Sigmoid colon (tissue), 7 donors: Measurements from ENCODE around the gene CAPZA1. TPM values are rescaled to one million over a fixed set of nuclear protein-coding genes. Genes with fewer than 3 reads are reported as not detected.

Source experiments
- DNase-seq: peaks from one replicate; pipeline ENCODE4 v3.0.0-alpha.2; 2019
- H3K27ac ChIP-seq, 4 donors: fragments of 200-600 bp; sonication (generic); one replicate each; pipeline ENCODE4 v1.5.1; 2016 to 2019; ENCODE audit warnings: mild to moderate bottlenecking in 1 of 4
- H3K27me3 ChIP-seq, 3 donors: fragments of 200-600 bp; sonication (generic); one replicate each; pipeline ENCODE4 v1.5.1; 2019; ENCODE audit warnings: mild to moderate bottlenecking in 1 of 3
- H3K36me3 ChIP-seq, 4 donors: fragments of 200-600 bp; sonication (generic); one replicate each; pipeline ENCODE4 v1.5.1; 2016 to 2019
- H3K4me1 ChIP-seq, 4 donors: fragments of 200-600 bp; sonication (generic); one replicate each; pipeline ENCODE4 v1.5.1; 2017 to 2019
- H3K4me3 ChIP-seq, 4 donors: fragments of 200-600 bp; sonication (generic); one replicate each; pipeline ENCODE4 v1.5.1; 2017 to 2019; ENCODE audit warnings: mild to moderate bottlenecking in 2 of 4, moderate library complexity in 1 of 4
- H3K9me3 ChIP-seq, 4 donors: fragments of 200-600 bp in 3 of 4; sonication (generic) in 3 of 4; one replicate each; pipeline versions ENCODE4 v1.5.1 to v1.6.1; 2013 to 2019
- EP300 ChIP-seq, 4 donors: sonication (generic); formaldehyde crosslinking; IDR thresholded peaks; one replicate each; pipeline ENCODE4 v1.6.1; 2017; ENCODE audit warnings: antibody characterized with exemption in 4 of 4
- POLR2A ChIP-seq, 2 donors: fragments of 450-650 bp; IDR thresholded peaks; one replicate each; pipeline ENCODE4 v1.6.1; 2016; ENCODE audit warnings: antibody characterized with exemption in 2 of 2, mild to moderate bottlenecking in 2 of 2, moderate library complexity in 2 of 2
- POLR2AphosphoS5 ChIP-seq, 4 donors: sonication (generic); formaldehyde crosslinking; IDR thresholded peaks; one replicate each; pipeline ENCODE4 v1.6.1; 2017; ENCODE audit warnings: antibody characterized with exemption in 4 of 4
- WGBS, 2 donors: extraction: QIAGEN DNeasy Blood & Tissue Kit; methylation state at CpG; one replicate each; pipeline ENCODE4 v1.1.7; 2013; 5-methylcytosine and 5-hydroxymethylcytosine counted together
- intact Hi-C: fragments of 100-400 bp; cut with DNase I; formaldehyde crosslinking; loops from one replicate; pipeline ENCODE4 v1.15.1; 2023
- polyA plus RNA-seq, 3 donors: library from polyadenylated mRNA; stranded (reverse); fragments of 200-250 nt; gene quantifications; one replicate each; pipeline ENCODE4 v1.2.3, GENCODE V29; 2013
- total RNA-seq, 4 donors: library from RNA; depleted of rRNA; stranded (reverse); fragments of >200 nt; gene quantifications; one replicate each; pipeline ENCODE4 v1.1.0, GENCODE V29; 2016
- TF ChIP-seq, protein P1 (sequence below), 4 experiments: fragments of 450-650 bp in 3 of 4; fragments of 200-600 bp in 1 of 4; IDR thresholded peaks; one replicate each; pipeline ENCODE4 v1.5.1; 2016 to 2019; ENCODE audit warnings: antibody characterized with exemption in 4 of 4, mild to moderate bottlenecking in 3 of 4, moderate library complexity in 2 of 4
- donor health status: healthy with polysubstance abuse.
- donor health status: Bipolar disorder and iron deficiency.
- donor health status: healthy.

Gene CAPZA1
- total and polyA plus RNA-seq, 7 donors: 75.9 to 160 (median 90.6) TPM

DNA sequence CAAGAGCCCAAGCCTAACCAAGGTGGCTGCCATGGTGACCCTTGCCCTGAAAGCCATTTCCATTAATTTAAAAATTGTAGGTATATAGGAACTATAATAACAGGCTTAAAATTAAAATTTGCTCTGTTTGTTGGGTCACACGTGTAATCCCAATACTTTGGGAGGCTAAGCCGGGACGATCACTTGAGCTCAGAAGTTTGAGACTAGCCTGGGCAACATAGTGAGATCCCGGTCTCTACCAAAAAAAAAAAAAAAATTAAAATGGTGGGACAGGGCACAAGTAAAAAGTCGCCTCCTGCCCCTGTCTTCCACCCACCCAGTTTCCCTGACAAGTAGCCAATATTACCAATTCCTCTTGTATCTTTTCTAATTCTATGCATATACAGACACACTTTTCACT, 6.6 kb downstream of the CAPZA1 start:
- Histone ChIP-seq H3K4me3 (no peak overlapping the region), H3K27ac (no peak overlapping the region), H3K4me1 (peaks cover 0 to 61% (median 33%) of the 10 kb centered on the region in 4 donors), H3K9me3 (no peaks in the 10 kb centered on the region), H3K27me3 (no peaks in the 10 kb centered on the region), H3K36me3 (no peaks in the 10 kb centered on the region)
- TF ChIP-seq POLR2AphosphoS5 (IDR thresholded peaks at IDR 0.05) (no peak), POLR2A (IDR thresholded peaks at IDR 0.05) (no peak), EP300 (IDR thresholded peaks at IDR 0.05) (no peak)
- TF ChIP-seq, protein P1, sequence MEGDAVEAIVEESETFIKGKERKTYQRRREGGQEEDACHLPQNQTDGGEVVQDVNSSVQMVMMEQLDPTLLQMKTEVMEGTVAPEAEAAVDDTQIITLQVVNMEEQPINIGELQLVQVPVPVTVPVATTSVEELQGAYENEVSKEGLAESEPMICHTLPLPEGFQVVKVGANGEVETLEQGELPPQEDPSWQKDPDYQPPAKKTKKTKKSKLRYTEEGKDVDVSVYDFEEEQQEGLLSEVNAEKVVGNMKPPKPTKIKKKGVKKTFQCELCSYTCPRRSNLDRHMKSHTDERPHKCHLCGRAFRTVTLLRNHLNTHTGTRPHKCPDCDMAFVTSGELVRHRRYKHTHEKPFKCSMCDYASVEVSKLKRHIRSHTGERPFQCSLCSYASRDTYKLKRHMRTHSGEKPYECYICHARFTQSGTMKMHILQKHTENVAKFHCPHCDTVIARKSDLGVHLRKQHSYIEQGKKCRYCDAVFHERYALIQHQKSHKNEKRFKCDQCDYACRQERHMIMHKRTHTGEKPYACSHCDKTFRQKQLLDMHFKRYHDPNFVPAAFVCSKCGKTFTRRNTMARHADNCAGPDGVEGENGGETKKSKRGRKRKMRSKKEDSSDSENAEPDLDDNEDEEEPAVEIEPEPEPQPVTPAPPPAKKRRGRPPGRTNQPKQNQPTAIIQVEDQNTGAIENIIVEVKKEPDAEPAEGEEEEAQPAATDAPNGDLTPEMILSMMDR (IDR thresholded peaks at IDR 0.05): no peak
- intact Hi-C loops: no loop called here
- WGBS, 2 donors: 96% methylated on average over 5 of the region's 5 CpGs
- DNase-seq: no peak

GRCh38 chr1:112626887-112627286, 7.3 kb downstream of the CAPZA1 start:
- Histone ChIP-seq H3K27me3 (no peaks in the 10 kb centered on the region), H3K27ac (no peak overlapping the region), H3K4me1 (peaks cover 0 to 60% (median 26%) of the 10 kb centered on the region in 4 donors), H3K36me3 (no peaks in the 10 kb centered on the region), H3K9me3 (no peaks in the 10 kb centered on the region), H3K4me3 (no peak overlapping the region)
- TF ChIP-seq POLR2AphosphoS5 (IDR thresholded peaks at IDR 0.05) (no peak), EP300 (IDR thresholded peaks at IDR 0.05) (no peak), POLR2A (IDR thresholded peaks at IDR 0.05) (no peak)
- TF ChIP-seq, protein P1 (IDR thresholded peaks at IDR 0.05): no peak
- intact Hi-C loops: no loop called here
- no peak for DNase-seq

DNA sequence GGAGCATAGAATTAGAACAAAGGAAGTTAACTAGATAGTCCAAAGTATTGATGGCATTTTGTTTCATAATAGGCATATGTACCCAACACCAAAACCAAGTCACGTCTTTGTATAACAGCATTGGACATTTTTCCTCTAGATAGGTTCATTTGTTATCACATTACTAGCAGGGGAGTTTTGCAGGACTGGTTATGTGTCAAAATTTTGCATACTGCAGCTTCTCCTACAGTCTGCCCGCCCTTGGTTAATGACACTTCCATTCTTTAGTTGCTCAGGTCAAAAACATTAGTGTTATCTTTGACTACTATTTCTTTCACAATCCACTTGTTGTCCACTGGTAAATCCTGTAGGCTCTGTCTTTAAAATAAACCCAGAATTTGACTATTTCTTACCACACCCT, 8.9 kb downstream of the CAPZA1 start:
- Histone ChIP-seq H3K4me3 (no peak overlapping the region), H3K27ac (no peak overlapping the region), H3K9me3 (no peaks in the 10 kb centered on the region), H3K36me3 (no peaks in the 10 kb centered on the region), H3K27me3 (no peaks in the 10 kb centered on the region), H3K4me1 (peaks cover 0 to 62% (median 21%) of the 10 kb centered on the region in 4 donors)
- DNase-seq: no peak
- intact Hi-C loops: no loop called here
- TF ChIP-seq, protein P1 (IDR thresholded peaks at IDR 0.05): no peak
- TF ChIP-seq POLR2AphosphoS5 (IDR thresholded peaks at IDR 0.05) (no peak), POLR2A (IDR thresholded peaks at IDR 0.05) (no peak), EP300 (IDR thresholded peaks at IDR 0.05) (no peak)
- 87 to 88% methylated on average over 2 of the region's 2 CpGs for WGBS, 2 donors

DNA sequence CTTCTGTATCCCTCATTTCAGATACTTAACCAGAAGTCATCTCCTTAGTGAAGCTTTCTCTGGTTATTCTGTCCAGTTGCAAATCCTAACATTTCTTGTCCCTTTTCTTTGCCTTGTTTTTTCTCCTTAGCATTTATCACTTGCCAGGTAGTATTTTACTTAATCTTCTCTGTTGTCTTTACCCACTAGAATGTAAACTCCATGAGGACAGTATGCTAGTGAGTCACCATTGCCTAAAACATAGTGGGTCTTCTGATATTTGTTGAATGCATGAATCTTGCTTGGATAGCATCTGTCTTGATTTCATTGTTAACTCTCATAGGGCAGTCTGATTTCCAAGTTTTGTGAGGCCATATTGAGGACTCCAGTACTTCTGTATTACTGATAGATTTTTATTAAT, 9.6 kb downstream of the CAPZA1 start:
- H3K9me3 ChIP-seq: no peaks in the 10 kb centered on the region
- DNase-seq: no peak
- peaks cover 0 to 63% (median 21%) of the 10 kb centered on the region in 4 donors for H3K4me1 ChIP-seq
- H3K27me3 ChIP-seq: no peaks in the 10 kb centered on the region
- TF ChIP-seq, protein P1 (IDR thresholded peaks at IDR 0.05): no peak
- TF ChIP-seq POLR2A (IDR thresholded peaks at IDR 0.05) (no peak), POLR2AphosphoS5 (IDR thresholded peaks at IDR 0.05) (no peak), EP300 (IDR thresholded peaks at IDR 0.05) (no peak)
- intact Hi-C loops: no loop called here
- no peak overlapping the region for H3K4me3 ChIP-seq
- no peaks in the 10 kb centered on the region for H3K36me3 ChIP-seq
- no peak overlapping the region for H3K27ac ChIP-seq

DNA sequence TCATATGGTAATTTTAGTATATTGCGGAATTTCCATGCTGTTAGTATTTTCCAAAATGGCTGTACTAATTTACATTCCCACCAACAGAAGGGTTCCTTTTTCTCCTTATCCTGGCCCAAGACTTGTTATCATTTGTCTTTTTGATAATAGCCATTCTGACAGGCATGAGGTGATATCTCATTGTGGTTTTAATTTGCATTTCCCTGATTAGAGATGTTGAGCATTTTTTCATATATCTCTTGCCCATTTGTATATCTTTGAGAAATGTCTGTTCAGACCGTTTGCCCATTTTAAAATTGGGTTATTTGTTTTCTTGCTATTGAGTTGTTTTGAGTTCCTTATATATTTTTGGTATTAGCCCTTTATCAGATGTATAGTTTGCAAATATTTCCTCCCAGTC, 14.0 kb downstream of the CAPZA1 start:
- H3K27me3 ChIP-seq: no peaks in the 10 kb centered on the region
- H3K27ac ChIP-seq: no peak overlapping the region
- H3K4me1 ChIP-seq: peaks cover 0 to 75% (median 38%) of the 10 kb centered on the region in 4 donors
- no peaks in the 10 kb centered on the region for H3K36me3 ChIP-seq
- H3K4me3 ChIP-seq: no peak overlapping the region
- H3K9me3 ChIP-seq: no peaks in the 10 kb centered on the region
- TF ChIP-seq POLR2AphosphoS5 (IDR thresholded peaks at IDR 0.05) (no peak), POLR2A (IDR thresholded peaks at IDR 0.05) (no peak), EP300 (IDR thresholded peaks at IDR 0.05) (no peak)
- TF ChIP-seq, protein P1 (IDR thresholded peaks at IDR 0.05): no peak
- no peak for DNase-seq
- intact Hi-C loops: no loop called here
- 91 to 93% methylated on average over 2 of the region's 2 CpGs for WGBS, 2 donors
